Breast epithelium (tissue), 3 donors: ENCODE results near the gene APOA4.

Experiments used
- POLR2A ChIP-seq: fragments of 450-650 bp; IDR thresholded peaks from one replicate; pipeline ENCODE4 v1.6.1; 2016; ENCODE audit warnings: antibody characterized with exemption, mild to moderate bottlenecking, moderate library complexity
- TF ChIP-seq, protein P1 (sequence below), 3 donors: fragments of 450-650 bp; IDR thresholded peaks; one replicate each; pipeline ENCODE4 v1.5.1; 2016 to 2017; ENCODE audit warnings: antibody characterized with exemption in 3 of 3, mild to moderate bottlenecking in 3 of 3, moderate library complexity in 3 of 3

DNA sequence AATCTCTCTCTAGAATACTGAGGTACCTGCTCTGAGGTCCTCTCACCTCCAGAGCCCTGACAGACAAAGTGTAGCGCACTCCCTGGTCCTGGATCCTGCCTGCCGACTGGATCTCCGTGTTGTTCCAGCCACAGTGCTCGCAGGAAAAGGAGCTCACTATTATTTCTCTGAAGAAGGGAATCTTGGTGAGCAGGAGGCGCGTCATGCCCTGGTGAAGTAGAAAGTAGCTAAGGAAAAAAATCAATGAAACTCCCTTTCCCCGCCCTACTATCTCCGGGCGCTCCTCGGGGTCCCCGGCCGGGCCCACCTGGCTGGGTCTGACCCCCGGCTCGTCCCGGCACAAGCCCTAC lies 35.7 kb downstream of the APOA4 start:
- TF ChIP-seq, protein P1, sequence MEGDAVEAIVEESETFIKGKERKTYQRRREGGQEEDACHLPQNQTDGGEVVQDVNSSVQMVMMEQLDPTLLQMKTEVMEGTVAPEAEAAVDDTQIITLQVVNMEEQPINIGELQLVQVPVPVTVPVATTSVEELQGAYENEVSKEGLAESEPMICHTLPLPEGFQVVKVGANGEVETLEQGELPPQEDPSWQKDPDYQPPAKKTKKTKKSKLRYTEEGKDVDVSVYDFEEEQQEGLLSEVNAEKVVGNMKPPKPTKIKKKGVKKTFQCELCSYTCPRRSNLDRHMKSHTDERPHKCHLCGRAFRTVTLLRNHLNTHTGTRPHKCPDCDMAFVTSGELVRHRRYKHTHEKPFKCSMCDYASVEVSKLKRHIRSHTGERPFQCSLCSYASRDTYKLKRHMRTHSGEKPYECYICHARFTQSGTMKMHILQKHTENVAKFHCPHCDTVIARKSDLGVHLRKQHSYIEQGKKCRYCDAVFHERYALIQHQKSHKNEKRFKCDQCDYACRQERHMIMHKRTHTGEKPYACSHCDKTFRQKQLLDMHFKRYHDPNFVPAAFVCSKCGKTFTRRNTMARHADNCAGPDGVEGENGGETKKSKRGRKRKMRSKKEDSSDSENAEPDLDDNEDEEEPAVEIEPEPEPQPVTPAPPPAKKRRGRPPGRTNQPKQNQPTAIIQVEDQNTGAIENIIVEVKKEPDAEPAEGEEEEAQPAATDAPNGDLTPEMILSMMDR (IDR thresholded peaks at IDR 0.05), result no peak
- TF ChIP-seq POLR2A, result no peak
